VCaP (cell line): Measurements from ENCODE around the gene SON.
"Not testable (repeated sequence)": the region's sequence is repeated elsewhere in the genome, so short reads cannot be mapped to it uniquely, and the experiment has no call there.

Source experiments
- H3K27ac ChIP-seq: fragments of 450-650 bp; 2 replicates; pipeline ENCODE4 v1.5.1; 2017
- TF ChIP-seq, protein P1 (sequence below): fragments of 450-650 bp; conservative IDR thresholded peaks from 2 replicates; pipeline ENCODE4 v1.5.1; 2017; ENCODE audit warnings: mild to moderate bottlenecking, moderate library complexity

The SON gene

DNA sequence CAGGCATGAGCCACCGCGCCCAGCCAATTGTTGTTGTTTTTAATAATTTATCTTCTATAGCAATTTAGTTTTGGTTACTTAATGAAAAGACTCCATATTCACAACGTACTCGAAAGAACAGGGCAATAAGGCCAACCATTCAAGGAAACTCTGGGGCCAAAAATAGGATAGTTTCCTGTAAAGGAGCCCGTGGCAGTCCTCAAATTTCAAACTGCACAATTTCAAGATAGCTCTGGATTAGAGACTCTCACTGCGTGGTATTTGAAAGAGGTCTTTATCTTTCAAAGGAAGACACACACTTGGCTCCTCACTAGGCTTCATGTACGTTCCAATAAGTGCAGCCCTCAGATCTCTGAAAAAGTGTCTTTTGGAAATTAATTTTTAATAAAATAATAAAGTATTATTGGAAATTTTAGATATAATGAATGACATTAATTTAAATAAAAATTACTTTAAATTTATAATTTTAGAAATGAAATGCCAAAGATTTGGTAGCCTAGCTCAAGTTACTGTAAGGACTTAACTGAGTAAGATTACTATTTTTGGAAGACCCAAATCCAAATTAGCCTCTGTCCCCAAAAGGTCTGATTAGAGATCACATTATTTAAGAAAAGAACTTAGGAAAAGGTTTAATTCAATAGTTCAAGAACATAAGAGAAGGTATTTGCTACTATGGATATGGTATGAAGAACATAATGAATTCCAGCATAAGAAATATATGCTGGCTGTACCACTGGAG is 68.3 kb downstream of the SON start:
- TF ChIP-seq, protein P1, sequence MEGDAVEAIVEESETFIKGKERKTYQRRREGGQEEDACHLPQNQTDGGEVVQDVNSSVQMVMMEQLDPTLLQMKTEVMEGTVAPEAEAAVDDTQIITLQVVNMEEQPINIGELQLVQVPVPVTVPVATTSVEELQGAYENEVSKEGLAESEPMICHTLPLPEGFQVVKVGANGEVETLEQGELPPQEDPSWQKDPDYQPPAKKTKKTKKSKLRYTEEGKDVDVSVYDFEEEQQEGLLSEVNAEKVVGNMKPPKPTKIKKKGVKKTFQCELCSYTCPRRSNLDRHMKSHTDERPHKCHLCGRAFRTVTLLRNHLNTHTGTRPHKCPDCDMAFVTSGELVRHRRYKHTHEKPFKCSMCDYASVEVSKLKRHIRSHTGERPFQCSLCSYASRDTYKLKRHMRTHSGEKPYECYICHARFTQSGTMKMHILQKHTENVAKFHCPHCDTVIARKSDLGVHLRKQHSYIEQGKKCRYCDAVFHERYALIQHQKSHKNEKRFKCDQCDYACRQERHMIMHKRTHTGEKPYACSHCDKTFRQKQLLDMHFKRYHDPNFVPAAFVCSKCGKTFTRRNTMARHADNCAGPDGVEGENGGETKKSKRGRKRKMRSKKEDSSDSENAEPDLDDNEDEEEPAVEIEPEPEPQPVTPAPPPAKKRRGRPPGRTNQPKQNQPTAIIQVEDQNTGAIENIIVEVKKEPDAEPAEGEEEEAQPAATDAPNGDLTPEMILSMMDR = no peak
- H3K27ac ChIP-seq = no peak overlapping the region

DNA sequence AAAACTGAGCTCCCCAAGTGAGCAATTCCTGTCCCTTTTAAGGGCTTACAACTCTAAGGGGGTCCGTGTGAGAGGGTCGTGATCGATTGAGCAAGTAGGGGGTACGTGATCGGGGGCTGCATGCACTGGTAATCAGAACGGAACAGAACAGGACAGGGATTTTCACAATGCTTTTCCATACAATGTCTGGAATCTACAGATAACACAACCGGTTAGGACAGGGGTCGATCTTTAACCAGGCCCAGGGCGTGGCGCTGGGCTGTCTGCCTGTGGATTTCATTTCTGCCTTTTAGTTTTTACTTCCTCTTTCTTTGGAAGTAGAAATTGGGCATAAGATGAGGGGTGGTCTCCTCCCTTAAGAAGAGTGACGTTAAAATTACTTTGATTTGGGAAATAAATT is 74.7 kb downstream of the SON start:
- not testable (repeated sequence) for H3K27ac ChIP-seq

DNA sequence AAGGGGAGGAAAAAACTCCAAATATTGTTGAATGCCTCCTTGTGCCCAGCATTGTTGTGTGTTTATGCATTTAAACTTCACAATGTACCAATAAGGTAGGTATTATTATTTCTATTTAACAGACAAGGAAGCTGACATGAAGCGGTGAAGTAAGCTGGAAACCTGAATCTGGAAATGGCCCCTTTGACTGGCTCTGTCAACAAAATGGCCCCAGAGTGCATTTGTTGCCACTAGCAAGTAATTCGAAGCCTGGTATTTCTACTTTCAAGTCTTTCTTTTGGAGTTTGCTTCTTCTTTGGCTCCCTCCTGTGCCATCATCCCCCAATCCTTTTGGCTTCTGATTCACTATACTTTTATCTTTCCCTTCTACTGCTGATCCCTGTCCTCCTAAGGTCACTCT is 75.6 kb downstream of the SON start:
- no peak overlapping the region for H3K27ac ChIP-seq
- TF ChIP-seq, protein P1 = no peak

DNA sequence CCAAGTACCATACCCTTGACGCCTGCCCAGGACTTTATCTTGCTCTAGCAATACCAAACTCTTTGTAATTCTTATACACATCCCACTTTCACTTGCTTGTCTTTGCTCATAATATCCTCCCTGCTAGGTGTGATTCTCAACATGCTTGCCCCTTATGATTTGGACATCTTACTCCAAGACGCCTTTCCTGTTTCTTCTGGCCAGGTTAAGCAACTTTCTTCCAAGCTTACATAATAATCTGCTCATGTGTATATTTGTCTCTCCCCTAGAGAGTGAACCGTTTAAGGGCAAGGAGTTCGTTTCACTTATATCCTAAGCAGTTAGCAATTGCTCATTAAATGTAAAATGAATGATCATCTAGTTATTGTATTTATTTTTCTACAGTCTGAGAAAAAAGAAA is 76.9 kb downstream of the SON start:
- TF ChIP-seq, protein P1 = no peak
- H3K27ac ChIP-seq = no peak overlapping the region

DNA sequence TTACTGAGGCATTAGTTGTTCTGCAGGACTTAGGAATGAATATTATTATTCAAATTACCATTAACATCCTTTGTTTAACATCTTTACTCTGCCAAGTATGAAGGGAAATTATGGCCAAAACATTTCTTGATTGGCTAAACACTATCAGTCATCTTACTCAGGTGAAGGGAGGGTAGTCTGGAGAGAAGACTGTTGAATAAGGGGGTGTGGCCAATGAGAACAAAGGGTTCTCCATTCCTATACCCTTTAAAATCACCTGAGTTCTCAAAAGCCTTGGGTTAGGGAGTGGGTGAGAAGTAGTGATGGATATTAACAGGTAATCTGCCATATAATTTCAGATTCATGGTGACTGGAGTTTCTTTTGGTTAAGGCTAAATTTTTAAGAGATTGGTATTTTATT is 79.4 kb downstream of the SON start:
- TF ChIP-seq, protein P1 = no peak
- no peak overlapping the region for H3K27ac ChIP-seq

DNA sequence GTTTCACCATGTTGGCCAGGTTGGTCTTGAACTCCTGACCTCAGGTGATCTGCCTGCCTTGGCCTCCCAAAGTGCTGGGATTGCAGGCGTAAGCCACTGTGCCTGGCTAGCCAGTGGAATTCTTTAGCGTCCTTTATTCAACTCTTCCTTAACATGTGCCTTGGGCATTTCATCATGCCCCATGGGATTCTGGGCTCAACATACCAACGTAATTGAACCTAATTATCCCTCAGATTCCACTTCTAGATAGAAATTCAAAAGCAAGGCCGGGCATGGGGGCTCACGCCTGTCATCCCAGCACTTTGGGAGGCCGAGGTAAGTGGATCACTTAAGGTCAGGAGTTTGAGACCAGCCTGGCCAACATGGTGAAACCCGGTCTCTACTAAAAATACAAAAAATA is 83.3 kb downstream of the SON start:
- not testable (repeated sequence) for H3K27ac ChIP-seq
